Measurements from ENCODE around the gene RTTN. TPM values are rescaled to one million over a fixed set of nuclear protein-coding genes. Genes with fewer than 3 reads are reported as not detected.

RTTN gene
- total and polyA plus RNA-seq, 9 of the 15 experiments (the other 6 are each of a cell fraction or from before 2014, with no cell fraction given): 3.1 to 18.3 (median 10.6) TPM

- in situ Hi-C loops (cut with MboI) (no loop called here), intact Hi-C loops (cut with micrococcal nuclease) (no loop called here)
- BruUV-seq (replicated peaks): no TSS peak
- no peaks in the 10 kb centered on the region; a peak in 1 of 5 replicates for H3K4me1 ChIP-seq (replicated peaks in 1 of 2; ENCODE audit: control insufficient read depth in 2 of 2, insufficient read depth in 2 of 2, low read length in 2 of 2)
- FAIRE-seq (no peak), DNase-seq (ENCODE audit: extremely low read depth in 1 of 4, low spot score in 3 of 4) (no peak), ATAC-seq (no peak)
- no peak overlapping the region for H2AFZ ChIP-seq (ENCODE audit: low read depth, low read length)
- no peak overlapping the region for H3K27ac ChIP-seq (ENCODE audit: extremely low read depth, low read depth, low read length)
- no peak overlapping the region for H3K9ac ChIP-seq (ENCODE audit: insufficient read depth in 1 of 2, low read depth in 2 of 2, low read length in 2 of 2)
- no peaks in the 10 kb centered on the region for H3K9me1 ChIP-seq (ENCODE audit: control insufficient read depth, insufficient read depth, low read length)
- no peak overlapping the region for H3K4me3 ChIP-seq
- H3K9me3 ChIP-seq (replicated peaks; ENCODE audit: control insufficient read depth, insufficient read depth, low read depth, low read length): no peaks in the 10 kb centered on the region
- ChIA-PET CTCF (ENCODE audit: low intra/inter-chr PET ratio) (no interaction called here), POLR2A (no interaction called here)
- H3K27me3 ChIP-seq (ENCODE audit: control insufficient read depth in 2 of 2, insufficient read depth in 2 of 2, low read length in 2 of 2): no peaks in the 10 kb centered on the region
- WGBS (ENCODE audit: insufficient coverage, low coverage, missing lambda C conversion rate): 81% methylated on average over 8 of the region's 9 CpGs
- no peaks in the 10 kb centered on the region for H3K79me2 ChIP-seq (ENCODE audit: control insufficient read depth, insufficient read depth, low read length)
- no peaks in the 10 kb centered on the region for H3K36me3 ChIP-seq (ENCODE audit: control insufficient read depth, insufficient read depth, low read length)
- TF ChIP-seq HDAC8 (tag; IDR thresholded peaks at IDR 0.05): no peak
- TF ChIP-seq JUND (IDR thresholded peaks at IDR 0.05; ENCODE audit: borderline replicate concordance, low read depth, low read length): no peak
- no peak for TF ChIP-seq JUND (tag; IDR thresholded peaks at IDR 0.05; ENCODE audit: borderline replicate concordance, low read depth, low read length)
- TF ChIP-seq ZBTB49 (CRISPR knock-in tag; IDR thresholded peaks at IDR 0.05; ENCODE audit: borderline replicate concordance): no peak
- TF ChIP-seq ZBTB1 (CRISPR knock-in tag; IDR thresholded peaks at IDR 0.05; ENCODE audit: borderline replicate concordance, low read depth): no peak
- TF ChIP-seq MCM3 (IDR thresholded peaks at IDR 0.05): no peak
- no peak overlapping the region for H3K4me2 ChIP-seq (ENCODE audit: insufficient read depth, low read length)
- H4K20me1 ChIP-seq (replicated peaks; ENCODE audit: control insufficient read depth, insufficient read depth, low read length): no peaks in the 10 kb centered on the region
Measured at GRCh38 chr18:69999656-70000055, 205.8 kb downstream of the RTTN start.
